ENCODE results near the gene PRRG2. TPM values are rescaled to one million over a fixed set of nuclear protein-coding genes. Genes with fewer than 3 reads are reported as not detected.

Gene PRRG2
- total and polyA plus RNA-seq, 2 of the 13 experiments (the other 11 are each of a cell fraction or from before 2014, with no cell fraction given): 0.66 to 0.82 TPM

- TF ChIP-seq, protein P1, sequence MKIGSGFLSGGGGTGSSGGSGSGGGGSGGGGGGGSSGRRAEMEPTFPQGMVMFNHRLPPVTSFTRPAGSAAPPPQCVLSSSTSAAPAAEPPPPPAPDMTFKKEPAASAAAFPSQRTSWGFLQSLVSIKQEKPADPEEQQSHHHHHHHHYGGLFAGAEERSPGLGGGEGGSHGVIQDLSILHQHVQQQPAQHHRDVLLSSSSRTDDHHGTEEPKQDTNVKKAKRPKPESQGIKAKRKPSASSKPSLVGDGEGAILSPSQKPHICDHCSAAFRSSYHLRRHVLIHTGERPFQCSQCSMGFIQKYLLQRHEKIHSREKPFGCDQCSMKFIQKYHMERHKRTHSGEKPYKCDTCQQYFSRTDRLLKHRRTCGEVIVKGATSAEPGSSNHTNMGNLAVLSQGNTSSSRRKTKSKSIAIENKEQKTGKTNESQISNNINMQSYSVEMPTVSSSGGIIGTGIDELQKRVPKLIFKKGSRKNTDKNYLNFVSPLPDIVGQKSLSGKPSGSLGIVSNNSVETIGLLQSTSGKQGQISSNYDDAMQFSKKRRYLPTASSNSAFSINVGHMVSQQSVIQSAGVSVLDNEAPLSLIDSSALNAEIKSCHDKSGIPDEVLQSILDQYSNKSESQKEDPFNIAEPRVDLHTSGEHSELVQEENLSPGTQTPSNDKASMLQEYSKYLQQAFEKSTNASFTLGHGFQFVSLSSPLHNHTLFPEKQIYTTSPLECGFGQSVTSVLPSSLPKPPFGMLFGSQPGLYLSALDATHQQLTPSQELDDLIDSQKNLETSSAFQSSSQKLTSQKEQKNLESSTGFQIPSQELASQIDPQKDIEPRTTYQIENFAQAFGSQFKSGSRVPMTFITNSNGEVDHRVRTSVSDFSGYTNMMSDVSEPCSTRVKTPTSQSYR (CRISPR knock-in tag; IDR thresholded peaks at IDR 0.05; ENCODE audit: borderline replicate concordance): no peak
- no peak for TF ChIP-seq CEBPB (IDR thresholded peaks at IDR 0.05; ENCODE audit: borderline replicate concordance, low read depth, low read length)
- TF ChIP-seq SMAD1 (CRISPR knock-in tag; IDR thresholded peaks at IDR 0.05; ENCODE audit: borderline replicate concordance, low read depth): 0 out of 2 replicates have a peak, but pooled peaks have one; percentile 2
- TF ChIP-seq ZSCAN22 (CRISPR knock-in tag; IDR thresholded peaks at IDR 0.05): 0 out of 2 replicates have a peak, but pooled peaks have one; percentile 57
- no peak for TF ChIP-seq PAWR (CRISPR knock-in tag; IDR thresholded peaks at IDR 0.05; ENCODE audit: borderline replicate concordance)
- TF ChIP-seq, protein P2, sequence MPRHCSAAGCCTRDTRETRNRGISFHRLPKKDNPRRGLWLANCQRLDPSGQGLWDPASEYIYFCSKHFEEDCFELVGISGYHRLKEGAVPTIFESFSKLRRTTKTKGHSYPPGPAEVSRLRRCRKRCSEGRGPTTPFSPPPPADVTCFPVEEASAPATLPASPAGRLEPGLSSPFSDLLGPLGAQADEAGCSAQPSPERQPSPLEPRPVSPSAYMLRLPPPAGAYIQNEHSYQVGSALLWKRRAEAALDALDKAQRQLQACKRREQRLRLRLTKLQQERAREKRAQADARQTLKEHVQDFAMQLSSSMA (CRISPR knock-in tag; IDR thresholded peaks at IDR 0.05): no peak
- no peak for TF ChIP-seq ELF4 (CRISPR knock-in tag; IDR thresholded peaks at IDR 0.05; ENCODE audit: borderline replicate concordance)
- TF ChIP-seq ZFX (CRISPR knock-in tag; IDR thresholded peaks at IDR 0.05; ENCODE audit: low read depth): no peak
Observed at GRCh38 chr19:49581007-49581508, at the start of gene PRRG2 (continued).

Measured in HepG2 (cell line).